ENCODE results near the gene TEK. TPM values are rescaled to one million over a fixed set of nuclear protein-coding genes. Genes with fewer than 3 reads are reported as not detected.
"Not testable (repeated sequence)": the region's sequence is repeated elsewhere in the genome, so short reads cannot be mapped to it uniquely, and the experiment has no call there.

Gene TEK
- total RNA-seq, 1 donor from 2014 or later = not detected

DNA sequence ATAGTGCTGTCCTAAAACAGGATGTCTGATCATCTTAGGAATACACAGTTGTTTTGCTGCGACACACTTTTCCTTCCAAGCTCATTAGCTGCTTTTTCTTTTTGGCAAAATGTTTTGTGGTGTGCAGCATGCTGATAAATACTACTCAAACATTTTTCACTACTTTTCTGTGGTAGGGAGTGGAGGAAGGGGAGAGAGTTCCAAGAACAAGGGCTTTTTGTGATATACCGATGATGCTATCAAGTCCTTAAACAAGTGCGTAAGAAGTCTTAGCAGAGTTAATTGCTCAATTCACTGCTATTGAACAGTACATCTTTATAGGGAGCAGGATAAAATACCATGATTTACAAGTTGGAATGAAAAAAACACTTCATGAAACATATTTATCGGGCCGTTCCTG lies 23.6 kb upstream of the TEK start:
- H3K4me3 ChIP-seq (ENCODE audit: low read depth, low read length) = no peak overlapping the region
- TF ChIP-seq, protein P1, sequence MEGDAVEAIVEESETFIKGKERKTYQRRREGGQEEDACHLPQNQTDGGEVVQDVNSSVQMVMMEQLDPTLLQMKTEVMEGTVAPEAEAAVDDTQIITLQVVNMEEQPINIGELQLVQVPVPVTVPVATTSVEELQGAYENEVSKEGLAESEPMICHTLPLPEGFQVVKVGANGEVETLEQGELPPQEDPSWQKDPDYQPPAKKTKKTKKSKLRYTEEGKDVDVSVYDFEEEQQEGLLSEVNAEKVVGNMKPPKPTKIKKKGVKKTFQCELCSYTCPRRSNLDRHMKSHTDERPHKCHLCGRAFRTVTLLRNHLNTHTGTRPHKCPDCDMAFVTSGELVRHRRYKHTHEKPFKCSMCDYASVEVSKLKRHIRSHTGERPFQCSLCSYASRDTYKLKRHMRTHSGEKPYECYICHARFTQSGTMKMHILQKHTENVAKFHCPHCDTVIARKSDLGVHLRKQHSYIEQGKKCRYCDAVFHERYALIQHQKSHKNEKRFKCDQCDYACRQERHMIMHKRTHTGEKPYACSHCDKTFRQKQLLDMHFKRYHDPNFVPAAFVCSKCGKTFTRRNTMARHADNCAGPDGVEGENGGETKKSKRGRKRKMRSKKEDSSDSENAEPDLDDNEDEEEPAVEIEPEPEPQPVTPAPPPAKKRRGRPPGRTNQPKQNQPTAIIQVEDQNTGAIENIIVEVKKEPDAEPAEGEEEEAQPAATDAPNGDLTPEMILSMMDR (conservative IDR thresholded peaks at IDR 0.05; ENCODE audit: low read depth, low read length) = no peak
- DNase-seq (ENCODE audit: low read depth) = no peak

DNA sequence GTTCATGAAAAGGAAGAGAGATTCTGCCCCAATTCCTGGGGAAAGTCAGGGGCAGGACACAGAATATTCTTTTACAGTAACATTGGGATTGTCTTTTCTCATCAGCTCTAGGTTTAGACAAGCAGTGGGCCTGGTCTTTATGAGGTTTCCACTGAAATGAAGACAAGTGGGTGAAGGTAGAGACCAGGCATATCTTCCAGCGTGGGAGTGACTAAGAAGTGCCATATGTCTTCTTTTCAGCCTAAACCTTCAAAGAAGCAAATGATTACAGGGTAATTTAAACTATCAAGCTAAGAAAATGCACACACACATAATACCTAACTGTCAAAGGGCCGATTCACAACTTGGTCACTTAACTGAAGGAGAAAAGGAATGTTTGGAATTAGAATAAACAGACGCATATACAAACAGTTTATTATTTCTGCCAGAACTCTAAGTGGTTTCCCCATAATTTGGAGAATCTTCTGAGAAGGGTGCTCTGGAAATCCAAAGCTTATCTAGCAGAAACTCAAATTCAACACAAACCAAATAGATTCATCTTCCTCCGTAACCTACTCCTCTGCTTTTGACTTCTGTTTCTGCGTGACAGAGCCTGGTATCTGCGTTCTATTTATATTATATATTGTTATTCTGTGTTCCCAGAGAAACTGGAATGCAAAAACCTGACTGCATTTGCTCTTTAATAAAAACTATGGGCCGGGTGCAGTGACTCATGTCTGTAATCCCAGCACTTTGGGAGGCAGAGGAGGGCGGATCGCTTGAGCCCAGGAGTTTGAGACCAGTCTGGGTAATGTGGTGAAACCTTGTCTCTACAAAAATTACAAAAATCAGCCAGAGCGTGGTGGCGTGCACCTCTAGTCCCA lies 22.0 kb upstream of the TEK start:
- DNase-seq (ENCODE audit: low read depth) = no peak
- H3K4me3 ChIP-seq (ENCODE audit: low read depth, low read length) = no peak overlapping the region
- TF ChIP-seq, protein P1 (conservative IDR thresholded peaks at IDR 0.05; ENCODE audit: low read depth, low read length) = no peak

DNA sequence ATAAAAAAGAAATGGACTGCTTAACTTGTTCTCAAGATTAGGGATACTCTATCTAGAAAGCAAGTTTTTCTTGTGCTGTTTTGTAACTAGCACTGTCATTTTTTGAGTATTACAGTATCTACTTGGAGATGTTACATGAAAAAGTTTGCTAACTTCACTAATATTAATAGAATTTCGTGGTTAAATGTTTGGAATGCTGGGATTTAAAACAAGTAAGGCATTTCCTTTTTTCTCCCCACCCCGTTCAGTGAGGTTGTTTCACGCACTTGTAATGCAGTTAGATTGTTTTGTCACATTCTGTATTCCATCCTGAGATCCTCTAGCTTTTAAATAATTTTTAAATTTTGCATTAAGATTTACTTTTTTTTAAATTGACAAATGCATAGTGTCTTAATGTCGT lies 20.0 kb upstream of the TEK start:
- no peak for DNase-seq (ENCODE audit: low read depth)
- TF ChIP-seq, protein P1 (conservative IDR thresholded peaks at IDR 0.05; ENCODE audit: low read depth, low read length) = no peak
- H3K4me3 ChIP-seq (ENCODE audit: low read depth, low read length) = no peak overlapping the region

GRCh38 chr9:27089706-27090105 lies 19.3 kb upstream of the TEK start:
- no peak overlapping the region for H3K4me3 ChIP-seq (ENCODE audit: low read depth, low read length)
- TF ChIP-seq, protein P1 (conservative IDR thresholded peaks at IDR 0.05; ENCODE audit: low read depth, low read length) = no peak
- no peak for DNase-seq (ENCODE audit: low read depth)

DNA sequence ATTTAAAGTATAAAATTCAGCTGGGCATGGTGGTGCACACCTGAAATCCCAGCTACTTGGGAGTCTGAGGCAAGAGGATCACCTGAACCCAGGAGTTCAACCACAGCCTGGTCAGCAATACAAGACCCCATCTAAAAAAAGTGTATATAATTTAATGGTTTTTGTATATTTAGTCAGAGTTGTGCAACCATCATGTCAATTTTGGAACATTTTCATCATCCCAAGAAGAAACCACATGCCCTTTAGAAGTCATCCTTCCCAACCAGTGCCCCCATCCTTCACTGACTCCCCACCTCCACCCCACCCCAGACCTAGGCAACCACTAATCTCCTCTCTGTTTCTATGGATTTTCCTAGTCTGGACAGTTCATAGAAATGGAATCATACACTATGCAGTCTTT lies 18.8 kb upstream of the TEK start:
- no peak for DNase-seq (ENCODE audit: low read depth)
- no peak overlapping the region for H3K4me3 ChIP-seq (ENCODE audit: low read depth, low read length)
- TF ChIP-seq, protein P1 (conservative IDR thresholded peaks at IDR 0.05; ENCODE audit: low read depth, low read length) = no peak

GRCh38 chr9:27090711-27091110 lies 18.3 kb upstream of the TEK start:
- DNase-seq (ENCODE audit: low read depth) = no peak
- TF ChIP-seq, protein P1 (conservative IDR thresholded peaks at IDR 0.05; ENCODE audit: low read depth, low read length) = no peak
- no peak overlapping the region for H3K4me3 ChIP-seq (ENCODE audit: low read depth, low read length)

- H3K4me3 ChIP-seq (ENCODE audit: low read depth, low read length); DNase-seq (ENCODE audit: low read depth): not testable (repeated sequence)
These were observed 16.5 kb upstream of the TEK start for GRCh38 chr9:27092496-27092895.

GRCh38 chr9:27093384-27094067 lies 15.5 kb upstream of the TEK start:
- not testable (repeated sequence) for DNase-seq (ENCODE audit: low read depth); H3K4me3 ChIP-seq (ENCODE audit: low read depth, low read length)
